ENCODE measurements around the gene BTF3L4.

Gene BTF3L4

GRCh38 chr1:52053862-52054261 is 2.2 kb upstream of the BTF3L4 start:
- Histone ChIP-seq H3K79me2 (ENCODE audit: insufficient read depth, low read length) (peaks cover 93% of the 10 kb centered on the region), H3K9me3 (ENCODE audit: insufficient read depth, low read length, severe bottlenecking) (no peaks in the 10 kb centered on the region), H4K20me1 (ENCODE audit: insufficient read depth, low read length) (peaks cover 34% of the 10 kb centered on the region), H3K27ac (ENCODE audit: low read length) (peak overlapping the region; percentile 98), H3K36me3 (ENCODE audit: insufficient read depth, low read length) (peaks cover 39% of the 10 kb centered on the region), H2AFZ (ENCODE audit: low read depth, low read length) (no peak overlapping the region), H3K4me3 (ENCODE audit: low read depth in 1 of 2, low read length in 2 of 2) (peak overlapping the region; percentile 79 to 80; a peak in 3 of 4 replicates), H3K4me1 (ENCODE audit: insufficient read depth, low read length) (peaks cover 75% of the 10 kb centered on the region), H3K4me2 (ENCODE audit: insufficient read depth, low read length) (peak overlapping the region; percentile 85), H3K27me3 (ENCODE audit: insufficient read depth, low read length, poor library complexity) (no peaks in the 10 kb centered on the region), H3K9ac (ENCODE audit: low read depth, low read length) (peak overlapping the region; percentile 89)
- TF ChIP-seq CTCF (IDR thresholded peaks at IDR 0.05; ENCODE audit: borderline replicate concordance, extremely low read depth, low read length, poor library complexity, severe bottlenecking) (no peak), EZH2 (IDR thresholded peaks at IDR 0.05; ENCODE audit: borderline replicate concordance, low read depth, low read length, severe bottlenecking) (no peak)
- DNase-seq, result no peak
- no peak for ATAC-seq (ENCODE audit: insufficient read depth, low read depth)

- Histone ChIP-seq H3K4me2 (ENCODE audit: insufficient read depth, low read length) (peak overlapping the region; percentile 85), H3K4me1 (ENCODE audit: insufficient read depth, low read length) (peaks cover 77% of the 10 kb centered on the region), H3K36me3 (ENCODE audit: insufficient read depth, low read length) (peaks cover 40% of the 10 kb centered on the region), H3K4me3 (ENCODE audit: low read depth in 1 of 2, low read length in 2 of 2) (peak overlapping the region; percentile 79 to 80), H3K27ac (ENCODE audit: low read length) (peak overlapping the region; percentile 98), H3K9me3 (ENCODE audit: insufficient read depth, low read length, severe bottlenecking) (no peaks in the 10 kb centered on the region), H3K9ac (ENCODE audit: low read depth, low read length) (peak overlapping the region; percentile 89), H2AFZ (ENCODE audit: low read depth, low read length) (peak overlapping the region; percentile 67), H4K20me1 (ENCODE audit: insufficient read depth, low read length) (peaks cover 31% of the 10 kb centered on the region), H3K79me2 (ENCODE audit: insufficient read depth, low read length) (peaks cover 93% of the 10 kb centered on the region), H3K27me3 (ENCODE audit: insufficient read depth, low read length, poor library complexity) (no peaks in the 10 kb centered on the region)
- no peak for DNase-seq
- no peak for ATAC-seq (ENCODE audit: insufficient read depth, low read depth)
- TF ChIP-seq EZH2 (IDR thresholded peaks at IDR 0.05; ENCODE audit: borderline replicate concordance, low read depth, low read length, severe bottlenecking) (no peak), CTCF (IDR thresholded peaks at IDR 0.05; ENCODE audit: borderline replicate concordance, extremely low read depth, low read length, poor library complexity, severe bottlenecking) (no peak)
Observed at GRCh38 chr1:52054496-52055065, 1.5 kb upstream of the BTF3L4 start.

- peaks cover 79% of the 10 kb centered on the region for H3K4me1 ChIP-seq (ENCODE audit: insufficient read depth, low read length)
- TF ChIP-seq CTCF (IDR thresholded peaks at IDR 0.05; ENCODE audit: borderline replicate concordance, extremely low read depth, low read length, poor library complexity, severe bottlenecking) (no peak), EZH2 (IDR thresholded peaks at IDR 0.05; ENCODE audit: borderline replicate concordance, low read depth, low read length, severe bottlenecking) (no peak)
- H3K9me3 ChIP-seq (ENCODE audit: insufficient read depth, low read length, severe bottlenecking), result no peaks in the 10 kb centered on the region
- peaks cover 93% of the 10 kb centered on the region for H3K79me2 ChIP-seq (ENCODE audit: insufficient read depth, low read length)
- peak within 1 kb of the TSS; percentile 89 for H3K9ac ChIP-seq (ENCODE audit: low read depth, low read length)
- peak; percentile 87 for DNase-seq
- H3K4me3 ChIP-seq (ENCODE audit: low read depth in 1 of 2, low read length in 2 of 2), result peak within 1 kb of the TSS; percentile 79 to 80
- H3K27ac ChIP-seq (ENCODE audit: low read length), result peak within 1 kb of the TSS; percentile 98
- peak; percentile 47 for ATAC-seq (ENCODE audit: insufficient read depth, low read depth)
- peak within 1 kb of the TSS; percentile 85 for H3K4me2 ChIP-seq (ENCODE audit: insufficient read depth, low read length)
- no peaks in the 10 kb centered on the region for H3K27me3 ChIP-seq (ENCODE audit: insufficient read depth, low read length, poor library complexity)
- H2AFZ ChIP-seq (ENCODE audit: low read depth, low read length), result peak within 1 kb of the TSS; percentile 67
- H3K36me3 ChIP-seq (ENCODE audit: insufficient read depth, low read length), result peaks cover 42% of the 10 kb centered on the region
- peaks cover 26% of the 10 kb centered on the region for H4K20me1 ChIP-seq (ENCODE audit: insufficient read depth, low read length)
Observed at GRCh38 chr1:52055066-52055865, 829 bp upstream of the BTF3L4 start, which contains the start of gene TXNDC12. TXNDC12 (minus strand) TSS chr1:52055191; CDS start chr1:52055096, 95 bp downstream.

All from DND-41 (cell line).